ENCODE measurements around the gene PMM1.
"Not testable (repeated sequence)": the region's sequence is repeated elsewhere in the genome, so short reads cannot be mapped to it uniquely, and the experiment has no call there.

The PMM1 gene

GRCh38 chr22:41596776-41597634 is 7.4 kb upstream of the PMM1 start:
- DNase-seq (ENCODE audit: low read depth, low spot score) = no peak

GRCh38 chr22:41595703-41596102 is 6.1 kb upstream of the PMM1 start:
- DNase-seq (ENCODE audit: low read depth, low spot score) = no peak

GRCh38 chr22:41593336-41593960 is 3.8 kb upstream of the PMM1 start:
- not testable (repeated sequence) for DNase-seq (ENCODE audit: low read depth, low spot score)

GRCh38 chr22:41587347-41587723 is 2.3 kb downstream of the PMM1 start:
- DNase-seq (ENCODE audit: low read depth, low spot score) = no peak

DNA sequence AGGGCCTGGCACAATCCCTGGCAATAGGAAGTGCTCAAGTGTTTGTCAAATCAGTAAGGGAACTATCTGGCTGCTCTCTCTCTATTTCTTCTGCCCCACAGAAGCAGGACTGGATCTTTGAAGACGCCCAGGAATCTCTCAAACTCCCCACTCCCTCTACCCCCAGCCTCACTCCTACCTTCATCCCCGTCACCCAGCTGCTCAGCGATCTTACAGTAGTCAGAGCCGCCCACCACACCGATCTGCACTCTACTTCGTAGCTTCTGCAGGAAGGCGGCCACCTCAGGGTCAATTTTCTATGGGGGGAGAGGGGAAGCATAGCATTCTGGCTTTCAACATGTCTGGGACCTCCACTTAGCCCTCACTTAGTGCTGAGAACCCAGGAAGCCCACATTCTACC is 3.7 kb downstream of the PMM1 start:
- DNase-seq (ENCODE audit: low read depth, low spot score) = no peak

DNA sequence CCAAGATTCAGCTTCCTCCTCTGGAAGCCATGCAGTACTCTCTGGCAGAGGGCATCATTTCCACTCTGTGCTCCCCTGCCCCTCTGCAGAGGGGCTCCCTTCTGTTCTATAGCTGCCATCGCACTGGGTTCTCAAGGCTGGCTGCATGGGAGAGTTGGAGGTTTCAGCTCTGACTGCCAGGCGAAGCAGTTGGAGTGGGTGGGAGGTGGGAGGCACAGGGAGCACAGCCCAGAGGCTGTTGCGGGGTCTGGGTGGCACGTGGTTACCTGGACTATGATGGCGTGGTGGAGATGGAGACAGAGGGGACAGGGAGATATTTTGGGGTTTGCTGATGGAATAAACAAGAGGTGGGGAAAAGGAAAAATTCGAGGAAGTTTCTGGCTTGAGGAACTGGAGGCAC is 4.8 kb downstream of the PMM1 start:
- no peak for DNase-seq (ENCODE audit: low read depth, low spot score)

DNA sequence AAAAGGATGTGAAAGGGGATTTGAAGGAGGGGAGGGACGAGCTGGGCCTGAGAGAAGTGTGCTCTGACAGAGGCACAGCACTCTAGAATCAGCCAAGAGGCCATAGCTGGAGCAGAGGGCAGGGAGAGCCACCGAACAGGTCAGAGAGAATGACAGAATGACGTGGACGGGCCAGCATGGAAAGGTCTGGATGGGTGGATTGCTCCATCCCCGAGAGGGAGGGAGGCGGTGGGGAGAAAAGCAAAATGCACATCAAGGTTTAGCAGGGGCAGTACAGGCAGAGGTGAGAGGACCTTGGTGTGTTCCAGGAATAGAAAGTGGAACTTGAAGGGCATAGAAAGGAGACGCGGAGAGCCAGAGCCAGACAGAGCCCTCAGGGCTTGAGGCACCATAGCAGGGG is 6.9 kb downstream of the PMM1 start:
- no peak for DNase-seq (ENCODE audit: low read depth, low spot score)

GRCh38 chr22:41579997-41580355 is 9.7 kb downstream of the PMM1 start:
- DNase-seq (ENCODE audit: low read depth, low spot score) = no peak

GRCh38 chr22:41579297-41579996 is 10.2 kb downstream of the PMM1 start:
- DNase-seq (ENCODE audit: low read depth, low spot score) = no peak

GRCh38 chr22:41578818-41579217 is 10.8 kb downstream of the PMM1 start:
- no peak for DNase-seq (ENCODE audit: low read depth, low spot score)

DNA sequence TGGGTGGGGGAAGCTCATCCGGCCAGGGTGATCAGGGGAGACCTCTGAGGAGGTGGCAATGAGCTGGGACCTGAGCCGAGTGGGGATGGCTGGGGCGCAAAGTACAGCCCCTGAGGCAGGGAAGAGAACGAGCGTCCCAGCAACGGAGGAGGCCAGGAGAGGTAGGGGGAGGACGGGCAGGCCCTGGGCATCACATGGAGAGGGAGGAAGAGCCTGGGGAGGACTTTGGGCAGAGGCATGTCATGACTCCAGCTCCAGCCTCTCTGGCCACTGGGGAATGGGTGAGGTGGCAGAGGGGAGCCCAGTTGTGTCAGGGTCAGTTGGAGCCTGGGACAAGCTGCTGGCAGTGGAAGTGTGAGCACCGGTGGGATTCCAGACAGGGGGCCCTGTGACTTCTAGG is 11.5 kb downstream of the PMM1 start:
- DNase-seq (ENCODE audit: low read depth, low spot score) = no peak

GRCh38 chr22:41576877-41577276 is 12.8 kb downstream of the PMM1 start:
- no peak for DNase-seq (ENCODE audit: low read depth, low spot score)

DNA sequence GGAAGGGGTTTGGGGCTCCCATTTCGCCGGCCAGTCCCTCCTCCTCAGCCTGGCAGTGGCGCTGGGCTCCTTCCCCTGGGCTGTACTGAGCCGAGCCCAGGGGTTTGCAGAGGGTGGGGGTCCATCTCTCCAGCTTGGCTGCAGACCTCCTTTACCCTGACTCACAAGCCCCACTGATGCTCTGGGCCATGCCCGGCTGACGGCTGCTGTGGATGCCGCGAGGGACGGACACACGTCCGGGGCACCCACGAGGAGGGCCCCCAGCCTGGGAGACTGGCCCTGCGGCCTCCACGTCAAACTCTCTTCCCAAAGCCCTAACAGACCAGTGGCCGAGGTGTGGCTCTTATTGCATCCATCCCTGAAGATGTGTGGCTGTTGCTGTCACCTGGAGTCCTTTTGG is 14.1 kb downstream of the PMM1 start:
- no peak for DNase-seq (ENCODE audit: low read depth, low spot score)

- no peak for DNase-seq (ENCODE audit: low read depth, low spot score)
Observed at GRCh38 chr22:41574847-41575381, 14.7 kb downstream of the PMM1 start.

GRCh38 chr22:41573677-41574076 is 16.0 kb downstream of the PMM1 start:
- no peak for DNase-seq (ENCODE audit: low read depth, low spot score)

DNA sequence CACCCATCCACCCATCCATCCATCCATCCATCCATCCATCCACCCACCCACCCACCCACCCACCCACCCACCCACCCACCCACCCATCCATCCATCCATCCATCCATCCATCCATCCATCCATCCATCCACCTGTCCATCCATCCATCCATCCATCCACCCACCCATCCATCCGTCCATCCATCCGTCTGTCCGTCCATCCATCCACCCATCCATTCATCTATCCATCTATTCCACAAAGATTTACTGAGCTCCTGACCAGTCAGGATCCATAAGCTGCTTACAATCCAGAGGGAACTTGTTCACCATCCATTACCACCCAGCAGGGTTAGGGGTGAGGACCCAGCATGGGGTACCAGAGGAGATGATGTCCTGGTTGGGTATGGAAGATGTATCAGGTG is 17.3 kb downstream of the PMM1 start:
- not testable (repeated sequence) for DNase-seq (ENCODE audit: low read depth, low spot score)

DNA sequence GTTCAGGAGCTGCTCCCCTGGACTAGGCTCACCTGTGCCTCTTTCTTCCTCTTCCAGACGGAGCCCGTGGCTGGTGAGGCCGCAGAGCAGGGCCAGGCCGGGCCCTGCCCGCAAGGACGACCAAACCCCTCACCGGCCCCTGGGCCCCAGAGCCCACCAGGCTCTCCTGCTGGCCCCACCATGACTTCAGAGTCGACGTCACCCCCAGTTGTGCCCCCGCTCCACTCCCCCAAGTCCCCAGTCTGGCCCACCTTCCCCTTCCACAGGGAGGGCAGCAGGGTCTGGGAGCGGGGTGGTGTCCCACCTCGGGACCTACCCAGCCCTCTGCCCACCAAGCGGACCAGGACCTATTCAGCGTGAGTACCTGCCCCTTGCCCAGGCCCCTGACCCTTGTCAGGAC is 17.9 kb downstream of the PMM1 start:
- DNase-seq (ENCODE audit: low read depth, low spot score) = no peak

DNA sequence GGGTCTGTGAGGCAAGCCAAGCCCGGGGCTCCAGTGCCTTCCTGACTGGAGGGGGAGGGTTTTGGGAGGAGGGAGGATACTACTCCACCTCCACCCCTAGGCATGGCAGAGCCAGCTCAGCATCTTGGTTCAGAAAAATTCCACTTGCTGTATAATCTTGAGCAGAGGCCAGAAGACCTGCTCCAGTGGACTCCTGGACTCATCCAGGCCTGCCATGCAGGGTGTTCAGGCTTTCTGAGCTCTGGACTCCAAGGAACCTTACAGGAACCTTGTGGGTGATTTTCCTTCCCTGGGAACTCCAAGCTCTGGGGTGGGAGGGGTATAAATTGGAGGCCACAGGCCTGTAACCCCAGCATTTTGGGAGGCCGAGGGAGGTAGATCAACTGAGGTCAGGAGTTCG is 19.4 kb downstream of the PMM1 start:
- no peak for DNase-seq (ENCODE audit: low read depth, low spot score)

GRCh38 chr22:41568811-41569210 is 20.8 kb downstream of the PMM1 start:
- DNase-seq (ENCODE audit: low read depth, low spot score) = no peak

DNA sequence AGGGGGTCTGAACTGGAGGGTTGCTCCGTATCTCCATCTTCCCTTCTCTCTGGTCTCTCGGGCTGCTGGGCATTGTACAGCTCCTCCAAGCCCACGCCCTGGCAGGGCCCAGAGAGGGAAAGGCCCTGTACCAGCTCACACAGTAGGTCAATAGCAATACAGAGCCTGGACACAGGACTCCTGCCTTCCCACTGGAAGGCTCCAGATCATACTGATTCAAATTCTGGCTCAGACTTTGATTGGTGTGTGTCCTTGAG is 22.2 kb downstream of the PMM1 start:
- DNase-seq (ENCODE audit: low read depth, low spot score) = no peak

DNA sequence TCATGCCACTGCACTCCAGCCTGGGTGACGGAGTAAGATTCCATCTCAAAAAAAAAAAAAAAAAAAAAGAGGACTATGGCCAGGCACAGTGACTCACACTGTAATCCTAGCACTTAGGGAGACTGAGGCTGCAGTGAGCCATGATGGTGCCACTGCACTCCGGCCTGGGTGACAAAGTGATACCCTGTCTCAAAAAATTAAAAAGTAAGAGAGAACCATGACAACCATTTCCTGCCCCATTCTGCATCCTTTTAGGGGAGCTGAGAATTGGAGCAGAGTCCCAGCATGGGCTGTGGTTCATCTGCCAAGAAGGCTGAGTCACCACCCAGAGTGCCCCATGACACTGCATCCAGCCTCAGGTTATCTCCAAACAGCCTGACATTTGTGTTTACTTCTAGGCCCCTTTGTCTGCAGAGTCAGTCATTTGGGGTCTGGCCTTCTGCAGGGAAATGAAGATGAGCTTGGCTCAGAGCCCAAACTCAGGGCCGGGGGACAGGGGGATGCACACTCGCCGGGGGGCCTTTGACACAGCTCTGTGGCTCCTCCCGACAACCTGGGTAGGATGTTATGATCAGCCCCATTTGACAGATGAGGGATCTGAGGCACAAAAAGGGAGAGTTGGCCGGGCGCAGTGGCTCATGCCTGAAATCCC is 24.1 kb downstream of the PMM1 start:
- DNase-seq (ENCODE audit: low read depth, low spot score) = no peak

GRCh38 chr22:41564563-41564962 is 25.1 kb downstream of the PMM1 start:
- no peak for DNase-seq (ENCODE audit: low read depth, low spot score)
